HEK293 (cell line): ENCODE measurements around the gene SLC9C1.
A peak's percentile ranks its signal among the peaks of the same experiment; 100 is the strongest.

Experiments used
- CTCF ChIA-PET: fragments of 350-600 bp; formaldehyde crosslinking; extraction: SDS; loops from one replicate; lab custom pipeline; 2021; ENCODE audit warnings: antibody characterized with exemption; lab: Yijun Ruan, JAX
- POLR2A ChIA-PET: fragments of 300-600 bp; formaldehyde crosslinking; extraction: SDS; loops from one replicate; lab custom pipeline; 2020; ENCODE audit warnings: antibody characterized with exemption, inconsistent platforms; lab: Yijun Ruan, JAX
- H3K27ac ChIP-seq: fragments of 200-500 bp; sonication (Bioruptor generic); 2 replicates; pipeline ENCODE4 v1.5.1; 2014; ENCODE audit warnings: low read depth, low read length, control low read depth, inconsistent platforms; ENCODE audit errors: extremely low read depth
- H3K36me3 ChIP-seq, 2 experiments: fragments of 200-500 bp in 1 of 2; sonication (Bioruptor generic) in 1 of 2; 1 replicate in 1 of 2; 2 replicates in 1 of 2; pipeline ENCODE4 v1.5.1; 2014 to 2017; ENCODE audit warnings: inconsistent platforms in 2 of 2, low read length in 2 of 2; ENCODE audit not compliant: control insufficient read depth in 2 of 2, insufficient read depth in 1 of 2
- H3K4me1 ChIP-seq: fragments of 200-500 bp; sonication (Bioruptor generic); 2 replicates; pipeline ENCODE4 v1.5.1; 2014; ENCODE audit warnings: mild to moderate bottlenecking, low read length, inconsistent platforms; ENCODE audit not compliant: control insufficient read depth, insufficient read depth
- H3K4me3 ChIP-seq: 2 replicates; pipeline ENCODE4 v1.5.1; 2011; ENCODE audit warnings: low read depth, mild to moderate bottlenecking, control low read depth, low read length, moderate library complexity
- H3K9me3 ChIP-seq: fragments of 200-500 bp; sonication (Bioruptor generic); 2 replicates; pipeline ENCODE4 v1.5.1; 2014; ENCODE audit warnings: low read depth, low read length, inconsistent platforms; ENCODE audit not compliant: control insufficient read depth, insufficient read depth
- SCRT1 ChIP-seq: fragments of 450-650 bp; formaldehyde crosslinking; IDR thresholded peaks from 2 replicates; pipeline ENCODE4 v1.5.1; 2016; ENCODE audit warnings: missing biosample characterization, missing genetic modification characterization, borderline replicate concordance
- TRIM28 ChIP-seq: IDR thresholded peaks from 2 replicates; pipeline ENCODE4 v1.6.1; 2011; ENCODE audit warnings: low read length, control low read depth, borderline replicate concordance
- ZBTB8A ChIP-seq: fragments of 450-650 bp; formaldehyde crosslinking; IDR thresholded peaks from 2 replicates; pipeline ENCODE4 v1.5.1; 2016; ENCODE audit warnings: missing biosample characterization, missing genetic modification characterization
- ZNF138 ChIP-seq: fragments of 450-650 bp; formaldehyde crosslinking; IDR thresholded peaks from 2 replicates; pipeline ENCODE4 v1.5.1; 2016; ENCODE audit warnings: missing biosample characterization, missing genetic modification characterization, borderline replicate concordance
- ZNF248 ChIP-seq: fragments of 450-650 bp; formaldehyde crosslinking; IDR thresholded peaks from 2 replicates; pipeline ENCODE4 v1.5.1; 2017; ENCODE audit warnings: missing biosample characterization, missing genetic modification characterization
- ZNF302 ChIP-seq: fragments of 450-650 bp; formaldehyde crosslinking; IDR thresholded peaks from 2 replicates; pipeline ENCODE4 v1.5.1; 2016; ENCODE audit warnings: missing biosample characterization, missing genetic modification characterization, low read depth
- ZNF335 ChIP-seq: fragments of 450-650 bp; formaldehyde crosslinking; conservative IDR thresholded peaks from 2 replicates; pipeline ENCODE4 v1.5.1; 2016; ENCODE audit warnings: missing biosample characterization, missing genetic modification characterization
- ZNF510 ChIP-seq: fragments of 450-650 bp; formaldehyde crosslinking; IDR thresholded peaks from 2 replicates; pipeline ENCODE4 v1.5.1; 2018; ENCODE audit warnings: mild to moderate bottlenecking, missing genetic modification characterization, missing biosample characterization; ENCODE audit not compliant: insufficient replicate concordance
- ZNF521 ChIP-seq: fragments of 450-650 bp; formaldehyde crosslinking; IDR thresholded peaks from 2 replicates; pipeline ENCODE4 v1.5.1; 2017; ENCODE audit warnings: missing biosample characterization, mild to moderate bottlenecking, missing genetic modification characterization
- ZNF596 ChIP-seq: fragments of 450-650 bp; IDR thresholded peaks from 2 replicates; pipeline ENCODE4 v1.5.0; 2018; ENCODE audit warnings: missing biosample characterization, mild to moderate bottlenecking, missing genetic modification characterization, moderate library complexity
- ZNF707 ChIP-seq: fragments of 450-650 bp; formaldehyde crosslinking; IDR thresholded peaks from 2 replicates; pipeline ENCODE4 v1.5.1; 2016; ENCODE audit warnings: missing biosample characterization, missing genetic modification characterization
- ZNF768 ChIP-seq: fragments of 450-650 bp; formaldehyde crosslinking; IDR thresholded peaks from 2 replicates; pipeline ENCODE4 v1.5.1; 2018; ENCODE audit warnings: missing biosample characterization, mild to moderate bottlenecking, missing genetic modification characterization
- ZNF777 ChIP-seq: fragments of 450-650 bp; formaldehyde crosslinking; IDR thresholded peaks from 2 replicates; pipeline ENCODE4 v1.5.1; 2017; ENCODE audit warnings: missing biosample characterization, missing genetic modification characterization, borderline replicate concordance
- ZXDB ChIP-seq: fragments of 450-650 bp; formaldehyde crosslinking; IDR thresholded peaks from 2 replicates; pipeline ENCODE4 v1.5.1; 2016; ENCODE audit warnings: missing biosample characterization, missing genetic modification characterization
- TF ChIP-seq, protein P1 (sequence below): fragments of 450-650 bp; formaldehyde crosslinking; IDR thresholded peaks from 2 replicates; pipeline ENCODE4 v1.5.1; 2016; ENCODE audit warnings: missing biosample characterization, missing genetic modification characterization
- TF ChIP-seq, protein P2 (sequence below): fragments of 450-650 bp; formaldehyde crosslinking; IDR thresholded peaks from 2 replicates; pipeline ENCODE4 v1.5.1; 2016; ENCODE audit warnings: missing biosample characterization, missing genetic modification characterization
- TF ChIP-seq, protein P3 (sequence below): fragments of 450-650 bp; formaldehyde crosslinking; IDR thresholded peaks from 2 replicates; pipeline ENCODE4 v1.5.1; 2016; ENCODE audit warnings: missing biosample characterization, missing genetic modification characterization
- TF ChIP-seq, protein P4 (sequence below): fragments of 450-650 bp; formaldehyde crosslinking; IDR thresholded peaks from 2 replicates; pipeline ENCODE4 v1.5.1; 2016; ENCODE audit warnings: missing biosample characterization, missing genetic modification characterization

The SLC9C1 gene

DNA sequence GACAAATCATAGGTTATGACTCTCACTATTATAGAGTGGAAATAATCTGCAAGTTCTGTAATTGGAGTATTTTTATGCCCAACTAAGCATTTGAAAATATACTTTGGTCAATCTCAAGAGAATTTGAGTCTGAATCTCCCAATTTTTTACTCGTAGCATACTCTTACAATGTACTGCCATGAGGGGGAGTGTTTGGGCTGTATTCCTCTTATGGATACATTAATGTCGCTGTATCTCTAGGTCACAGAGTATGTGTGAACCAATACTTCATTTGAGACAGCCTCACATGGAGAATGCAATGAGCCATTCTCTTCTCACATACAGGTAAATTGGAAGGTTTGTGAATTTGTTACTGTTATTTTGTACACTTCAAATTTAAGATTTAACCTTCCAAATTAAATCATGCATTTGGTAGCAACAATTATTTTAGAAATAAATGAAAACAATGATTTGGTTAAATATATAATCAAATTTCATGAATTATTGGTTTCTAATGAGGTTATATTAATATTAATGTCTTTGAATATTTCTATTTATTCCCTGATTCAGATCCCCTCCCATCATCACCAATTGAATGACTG is 33.4 kb upstream of the SLC9C1 start (continued):
- TF ChIP-seq ZNF707 (tag by site-specific recombination): no peak
- no peak for TF ChIP-seq SCRT1 (tag by site-specific recombination)
- TF ChIP-seq, protein P1, sequence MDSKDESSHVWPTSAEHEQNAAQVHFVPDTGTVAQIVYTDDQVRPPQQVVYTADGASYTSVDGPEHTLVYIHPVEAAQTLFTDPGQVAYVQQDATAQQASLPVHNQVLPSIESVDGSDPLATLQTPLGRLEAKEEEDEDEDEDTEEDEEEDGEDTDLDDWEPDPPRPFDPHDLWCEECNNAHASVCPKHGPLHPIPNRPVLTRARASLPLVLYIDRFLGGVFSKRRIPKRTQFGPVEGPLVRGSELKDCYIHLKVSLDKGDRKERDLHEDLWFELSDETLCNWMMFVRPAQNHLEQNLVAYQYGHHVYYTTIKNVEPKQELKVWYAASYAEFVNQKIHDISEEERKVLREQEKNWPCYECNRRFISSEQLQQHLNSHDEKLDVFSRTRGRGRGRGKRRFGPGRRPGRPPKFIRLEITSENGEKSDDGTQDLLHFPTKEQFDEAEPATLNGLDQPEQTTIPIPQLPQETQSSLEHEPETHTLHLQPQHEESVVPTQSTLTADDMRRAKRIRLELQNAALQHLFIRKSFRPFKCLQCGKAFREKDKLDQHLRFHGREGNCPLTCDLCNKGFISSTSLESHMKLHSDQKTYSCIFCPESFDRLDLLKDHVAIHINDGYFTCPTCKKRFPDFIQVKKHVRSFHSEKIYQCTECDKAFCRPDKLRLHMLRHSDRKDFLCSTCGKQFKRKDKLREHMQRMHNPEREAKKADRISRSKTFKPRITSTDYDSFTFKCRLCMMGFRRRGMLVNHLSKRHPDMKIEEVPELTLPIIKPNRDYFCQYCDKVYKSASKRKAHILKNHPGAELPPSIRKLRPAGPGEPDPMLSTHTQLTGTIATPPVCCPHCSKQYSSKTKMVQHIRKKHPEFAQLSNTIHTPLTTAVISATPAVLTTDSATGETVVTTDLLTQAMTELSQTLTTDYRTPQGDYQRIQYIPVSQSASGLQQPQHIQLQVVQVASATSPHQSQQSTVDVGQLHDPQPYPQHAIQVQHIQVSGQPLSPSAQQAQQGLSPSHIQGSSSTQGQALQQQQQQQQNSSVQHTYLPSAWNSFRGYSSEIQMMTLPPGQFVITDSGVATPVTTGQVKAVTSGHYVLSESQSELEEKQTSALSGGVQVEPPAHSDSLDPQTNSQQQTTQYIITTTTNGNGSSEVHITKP (tag by site-specific recombination): no peak
- TF ChIP-seq ZNF521: no peak

DNA sequence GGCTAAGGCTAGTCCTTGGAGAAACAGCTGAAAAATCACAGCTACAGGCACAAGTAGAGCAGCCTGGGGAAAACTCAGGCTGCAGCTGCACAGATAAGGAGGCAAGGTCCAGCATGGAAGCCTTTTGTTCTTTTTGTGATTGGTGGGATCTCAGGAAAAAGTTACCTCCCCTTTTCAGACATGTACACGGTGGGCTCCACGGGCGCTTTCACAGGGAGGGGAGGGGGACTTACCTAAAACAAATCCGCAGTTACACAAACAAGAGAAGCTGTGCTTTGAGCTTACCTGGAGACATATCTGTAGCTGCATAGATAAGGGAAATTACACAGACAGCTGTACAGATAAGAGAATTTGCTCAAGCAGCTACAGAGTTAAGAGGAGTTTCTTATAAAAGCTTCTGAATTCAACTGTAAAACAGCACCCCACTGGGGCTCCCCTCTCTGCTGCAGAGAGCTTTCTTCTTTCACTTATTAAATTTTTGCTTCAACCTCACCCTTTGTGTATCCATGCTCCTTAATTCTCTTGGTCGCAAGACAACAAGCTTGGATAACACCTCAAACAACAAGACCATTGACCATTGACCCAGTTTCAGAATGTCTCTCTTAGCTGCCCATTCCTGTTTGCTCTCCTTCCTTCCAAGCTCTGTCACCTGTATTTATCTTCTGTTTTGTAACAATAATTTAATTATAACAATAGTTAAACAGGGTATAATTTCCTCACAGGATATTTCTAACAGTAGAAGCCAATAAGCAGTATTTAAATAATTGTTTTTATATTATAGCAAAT is 28.0 kb upstream of the SLC9C1 start:
- H3K27ac ChIP-seq: no peak overlapping the region
- H3K9me3 ChIP-seq: no peaks in the 10 kb centered on the region
- no peaks in the 10 kb centered on the region for H3K4me1 ChIP-seq
- no peaks in the 10 kb centered on the region for H3K36me3 ChIP-seq
- ChIA-PET CTCF (interaction anchor here (0.7 to 2.0 kb wide), 5 partner anchors 29 to 332 kb away, joined by 3 to 8 read pairs (median 4); partner anchors contain the start of gene SLC9C1), POLR2A (interaction anchor here (1.2 kb wide), 1 partner anchor 8 kb away, joined by 4 read pairs; no protein-coding TSS in a partner anchor)
- peak; percentile 27; the same call in 1 of the 2 replicates for TF ChIP-seq TRIM28
- TF ChIP-seq ZNF302 (tag by site-specific recombination): no peak
- peak; percentile 35; the same call in 1 of the 2 replicates for TF ChIP-seq ZNF335 (tag by site-specific recombination)
- peak; percentile 42; the same call in 1 of the 2 replicates for TF ChIP-seq ZBTB8A (tag by site-specific recombination)
- no peak overlapping the region for H3K4me3 ChIP-seq

GRCh38 chr3:112320691-112321090 is 26.7 kb upstream of the SLC9C1 start:
- H3K36me3 ChIP-seq: no peaks in the 10 kb centered on the region

More at GRCh38 chr3:112320691-112321090, 26.7 kb upstream of the SLC9C1 start:
- H3K9me3 ChIP-seq: no peaks in the 10 kb centered on the region
- TF ChIP-seq ZNF596 (tag by site-specific recombination) (no peak), ZNF510 (no peak), ZNF777 (tag by site-specific recombination) (no peak), ZXDB (tag by site-specific recombination) (no peak), ZNF138 (tag by site-specific recombination) (no peak), ZNF248 (no peak), ZNF768 (tag by site-specific recombination) (no peak), ZNF335 (tag by site-specific recombination) (no peak)
- TF ChIP-seq, protein P2, sequence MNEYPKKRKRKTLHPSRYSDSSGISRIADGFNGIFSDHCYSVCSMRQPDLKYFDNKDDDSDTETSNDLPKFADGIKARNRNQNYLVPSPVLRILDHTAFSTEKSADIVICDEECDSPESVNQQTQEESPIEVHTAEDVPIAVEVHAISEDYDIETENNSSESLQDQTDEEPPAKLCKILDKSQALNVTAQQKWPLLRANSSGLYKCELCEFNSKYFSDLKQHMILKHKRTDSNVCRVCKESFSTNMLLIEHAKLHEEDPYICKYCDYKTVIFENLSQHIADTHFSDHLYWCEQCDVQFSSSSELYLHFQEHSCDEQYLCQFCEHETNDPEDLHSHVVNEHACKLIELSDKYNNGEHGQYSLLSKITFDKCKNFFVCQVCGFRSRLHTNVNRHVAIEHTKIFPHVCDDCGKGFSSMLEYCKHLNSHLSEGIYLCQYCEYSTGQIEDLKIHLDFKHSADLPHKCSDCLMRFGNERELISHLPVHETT (tag by site-specific recombination): no peak
- TF ChIP-seq, protein P3, sequence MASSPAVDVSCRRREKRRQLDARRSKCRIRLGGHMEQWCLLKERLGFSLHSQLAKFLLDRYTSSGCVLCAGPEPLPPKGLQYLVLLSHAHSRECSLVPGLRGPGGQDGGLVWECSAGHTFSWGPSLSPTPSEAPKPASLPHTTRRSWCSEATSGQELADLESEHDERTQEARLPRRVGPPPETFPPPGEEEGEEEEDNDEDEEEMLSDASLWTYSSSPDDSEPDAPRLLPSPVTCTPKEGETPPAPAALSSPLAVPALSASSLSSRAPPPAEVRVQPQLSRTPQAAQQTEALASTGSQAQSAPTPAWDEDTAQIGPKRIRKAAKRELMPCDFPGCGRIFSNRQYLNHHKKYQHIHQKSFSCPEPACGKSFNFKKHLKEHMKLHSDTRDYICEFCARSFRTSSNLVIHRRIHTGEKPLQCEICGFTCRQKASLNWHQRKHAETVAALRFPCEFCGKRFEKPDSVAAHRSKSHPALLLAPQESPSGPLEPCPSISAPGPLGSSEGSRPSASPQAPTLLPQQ (tag by site-specific recombination): no peak
- TF ChIP-seq, protein P4, sequence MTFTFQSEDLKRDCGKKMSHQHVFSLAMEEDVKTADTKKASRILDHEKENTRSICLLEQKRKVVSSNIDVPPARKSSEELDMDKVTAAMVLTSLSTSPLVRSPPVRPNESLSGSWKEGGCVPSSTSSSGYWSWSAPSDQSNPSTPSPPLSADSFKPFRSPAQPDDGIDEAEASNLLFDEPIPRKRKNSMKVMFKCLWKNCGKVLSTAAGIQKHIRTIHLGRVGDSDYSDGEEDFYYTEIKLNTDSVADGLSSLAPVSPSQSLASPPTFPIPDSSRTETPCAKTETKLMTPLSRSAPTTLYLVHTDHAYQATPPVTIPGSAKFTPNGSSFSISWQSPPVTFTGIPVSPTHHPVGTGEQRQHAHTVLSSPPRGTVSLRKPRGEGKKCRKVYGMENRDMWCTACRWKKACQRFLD (tag by site-specific recombination): no peak
- H3K4me1 ChIP-seq: no peaks in the 10 kb centered on the region
- H3K27ac ChIP-seq: no peak overlapping the region
- H3K4me3 ChIP-seq: no peak overlapping the region
- POLR2A ChIA-PET: no interaction called here
- CTCF ChIA-PET: interaction anchor here (1.1 to 2.0 kb wide), 3 partner anchors 12 to 212 kb away, joined by 3 to 8 read pairs (median 4); partner anchors contain the start of gene CD200
